ENCODE results near the gene UBE2V1.

DNA sequence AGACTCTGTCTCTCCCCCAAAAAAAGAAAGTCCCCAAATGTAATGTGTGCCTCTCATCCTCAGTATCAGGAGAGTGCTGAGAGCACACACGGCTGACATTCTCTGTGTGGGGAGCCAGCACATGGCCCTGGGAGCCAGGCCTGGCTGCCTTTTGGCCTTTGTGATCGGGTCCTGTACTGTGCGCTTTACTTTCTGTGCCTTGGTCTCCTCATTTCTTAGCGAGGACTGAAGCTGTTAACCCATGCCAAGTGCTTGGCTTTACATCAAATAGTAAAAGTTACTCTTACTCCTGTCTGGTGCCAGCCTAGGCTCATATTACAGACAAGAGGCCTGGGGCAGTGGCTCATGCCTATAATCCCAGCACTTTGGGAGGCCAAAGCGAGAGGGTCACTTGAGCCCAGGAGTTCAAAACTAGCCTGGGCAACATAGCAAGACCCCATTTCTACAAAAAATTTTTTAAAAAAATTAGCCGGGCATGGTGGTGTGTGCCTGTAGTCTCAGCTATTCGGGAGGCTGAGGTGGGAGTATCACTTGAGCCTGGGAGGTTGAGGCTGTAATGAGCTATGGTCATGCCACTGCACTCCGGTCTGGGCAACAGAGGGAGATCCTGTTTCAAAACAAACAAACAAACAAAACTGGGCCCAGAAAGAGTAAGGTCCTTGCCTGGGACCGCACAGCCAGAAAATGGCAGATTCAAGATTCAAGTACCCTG lies 79.8 kb downstream of the UBE2V1 start:
- TF ChIP-seq, protein P1, sequence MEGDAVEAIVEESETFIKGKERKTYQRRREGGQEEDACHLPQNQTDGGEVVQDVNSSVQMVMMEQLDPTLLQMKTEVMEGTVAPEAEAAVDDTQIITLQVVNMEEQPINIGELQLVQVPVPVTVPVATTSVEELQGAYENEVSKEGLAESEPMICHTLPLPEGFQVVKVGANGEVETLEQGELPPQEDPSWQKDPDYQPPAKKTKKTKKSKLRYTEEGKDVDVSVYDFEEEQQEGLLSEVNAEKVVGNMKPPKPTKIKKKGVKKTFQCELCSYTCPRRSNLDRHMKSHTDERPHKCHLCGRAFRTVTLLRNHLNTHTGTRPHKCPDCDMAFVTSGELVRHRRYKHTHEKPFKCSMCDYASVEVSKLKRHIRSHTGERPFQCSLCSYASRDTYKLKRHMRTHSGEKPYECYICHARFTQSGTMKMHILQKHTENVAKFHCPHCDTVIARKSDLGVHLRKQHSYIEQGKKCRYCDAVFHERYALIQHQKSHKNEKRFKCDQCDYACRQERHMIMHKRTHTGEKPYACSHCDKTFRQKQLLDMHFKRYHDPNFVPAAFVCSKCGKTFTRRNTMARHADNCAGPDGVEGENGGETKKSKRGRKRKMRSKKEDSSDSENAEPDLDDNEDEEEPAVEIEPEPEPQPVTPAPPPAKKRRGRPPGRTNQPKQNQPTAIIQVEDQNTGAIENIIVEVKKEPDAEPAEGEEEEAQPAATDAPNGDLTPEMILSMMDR (IDR thresholded peaks at IDR 0.05), result no peak
- TF ChIP-seq EP300 (IDR thresholded peaks at IDR 0.05), result no peak
